Measurements from ENCODE around the gene DCAF6.

Gene DCAF6

DNA sequence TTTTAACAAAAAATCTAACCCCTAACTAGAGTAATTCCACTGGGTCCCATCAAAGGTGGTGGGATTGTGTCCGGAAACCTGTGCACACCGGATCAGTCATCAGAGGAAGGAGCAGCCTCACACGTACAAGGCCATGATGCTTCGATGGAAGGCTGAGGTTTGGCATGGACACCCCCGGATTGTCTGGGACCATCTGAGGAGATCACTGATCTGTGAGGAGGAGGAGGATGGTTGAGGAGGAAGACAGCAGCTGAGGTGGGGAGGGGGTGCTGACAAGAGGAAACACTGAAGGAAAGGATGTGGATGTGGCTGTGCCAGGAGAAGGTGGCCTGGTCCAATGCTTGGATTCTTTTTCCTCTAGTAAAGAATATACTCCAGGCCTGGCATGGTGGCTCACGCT, 159.0 kb downstream of the DCAF6 start:
- TF ChIP-seq POLR2AphosphoS5 (IDR thresholded peaks at IDR 0.05; ENCODE audit: low read depth, low read length) (no peak), TAF1 (IDR thresholded peaks at IDR 0.05; ENCODE audit: borderline replicate concordance, insufficient read depth, low read length) (no peak), SIN3A (IDR thresholded peaks at IDR 0.05; ENCODE audit: borderline replicate concordance, insufficient read depth, low read length) (no peak), FOXP2 (optimal IDR thresholded peaks at IDR 0.05; ENCODE audit: borderline replicate concordance, extremely low read depth, extremely low read length, insufficient read depth) (no peak)
- TF ChIP-seq, protein P1, sequence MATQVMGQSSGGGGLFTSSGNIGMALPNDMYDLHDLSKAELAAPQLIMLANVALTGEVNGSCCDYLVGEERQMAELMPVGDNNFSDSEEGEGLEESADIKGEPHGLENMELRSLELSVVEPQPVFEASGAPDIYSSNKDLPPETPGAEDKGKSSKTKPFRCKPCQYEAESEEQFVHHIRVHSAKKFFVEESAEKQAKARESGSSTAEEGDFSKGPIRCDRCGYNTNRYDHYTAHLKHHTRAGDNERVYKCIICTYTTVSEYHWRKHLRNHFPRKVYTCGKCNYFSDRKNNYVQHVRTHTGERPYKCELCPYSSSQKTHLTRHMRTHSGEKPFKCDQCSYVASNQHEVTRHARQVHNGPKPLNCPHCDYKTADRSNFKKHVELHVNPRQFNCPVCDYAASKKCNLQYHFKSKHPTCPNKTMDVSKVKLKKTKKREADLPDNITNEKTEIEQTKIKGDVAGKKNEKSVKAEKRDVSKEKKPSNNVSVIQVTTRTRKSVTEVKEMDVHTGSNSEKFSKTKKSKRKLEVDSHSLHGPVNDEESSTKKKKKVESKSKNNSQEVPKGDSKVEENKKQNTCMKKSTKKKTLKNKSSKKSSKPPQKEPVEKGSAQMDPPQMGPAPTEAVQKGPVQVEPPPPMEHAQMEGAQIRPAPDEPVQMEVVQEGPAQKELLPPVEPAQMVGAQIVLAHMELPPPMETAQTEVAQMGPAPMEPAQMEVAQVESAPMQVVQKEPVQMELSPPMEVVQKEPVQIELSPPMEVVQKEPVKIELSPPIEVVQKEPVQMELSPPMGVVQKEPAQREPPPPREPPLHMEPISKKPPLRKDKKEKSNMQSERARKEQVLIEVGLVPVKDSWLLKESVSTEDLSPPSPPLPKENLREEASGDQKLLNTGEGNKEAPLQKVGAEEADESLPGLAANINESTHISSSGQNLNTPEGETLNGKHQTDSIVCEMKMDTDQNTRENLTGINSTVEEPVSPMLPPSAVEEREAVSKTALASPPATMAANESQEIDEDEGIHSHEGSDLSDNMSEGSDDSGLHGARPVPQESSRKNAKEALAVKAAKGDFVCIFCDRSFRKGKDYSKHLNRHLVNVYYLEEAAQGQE (IDR thresholded peaks at IDR 0.05; ENCODE audit: insufficient read depth in 1 of 2, low read depth in 2 of 2, low read length in 2 of 2), result no peak

DNA sequence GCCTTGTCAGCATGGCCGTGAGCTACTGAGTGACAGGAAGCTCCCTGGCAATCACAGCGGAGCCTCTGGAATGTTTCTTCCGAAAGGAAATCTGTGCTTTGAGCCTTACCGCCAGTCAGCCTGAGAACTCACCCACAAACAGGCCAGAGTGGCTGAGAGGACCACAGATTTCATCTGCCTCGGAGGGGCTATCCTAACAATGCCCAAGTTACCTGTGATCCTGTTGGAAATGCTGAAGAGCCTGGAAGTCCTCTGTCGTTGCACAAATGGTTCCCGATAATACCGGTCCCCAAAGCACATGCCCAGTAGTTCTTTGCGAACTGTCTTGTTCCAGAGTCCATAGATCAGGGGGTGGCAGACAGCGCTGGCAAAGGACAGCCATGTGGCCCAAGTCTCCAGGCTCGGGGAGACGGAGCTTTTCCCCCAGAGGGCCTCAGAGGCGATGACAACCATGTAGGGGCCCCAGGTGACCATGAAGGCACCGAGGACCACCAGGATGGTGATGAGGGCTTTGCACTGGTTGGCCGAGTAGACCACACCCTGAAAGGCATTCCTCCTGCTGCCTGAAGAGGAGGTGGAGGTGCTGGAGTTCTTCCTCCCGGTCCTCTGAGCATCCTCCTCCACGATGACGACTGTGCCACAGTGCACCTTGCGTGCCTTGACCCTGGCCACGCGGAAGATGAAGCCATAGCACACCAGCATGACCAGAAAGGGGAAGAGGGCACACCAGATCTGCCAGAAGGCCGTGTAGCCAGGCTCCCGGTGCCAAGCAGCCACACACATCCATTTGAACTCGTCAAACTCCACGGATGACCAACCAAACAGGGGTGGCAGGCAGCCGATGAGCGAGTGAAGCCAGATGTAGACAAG, 160.0 kb downstream of the DCAF6 start:
- TF ChIP-seq SIN3A (IDR thresholded peaks at IDR 0.05; ENCODE audit: borderline replicate concordance, insufficient read depth, low read length) (no peak), FOXP2 (optimal IDR thresholded peaks at IDR 0.05; ENCODE audit: borderline replicate concordance, extremely low read depth, extremely low read length, insufficient read depth) (no peak), TAF1 (IDR thresholded peaks at IDR 0.05; ENCODE audit: borderline replicate concordance, insufficient read depth, low read length) (no peak), POLR2AphosphoS5 (IDR thresholded peaks at IDR 0.05; ENCODE audit: low read depth, low read length) (no peak)
- TF ChIP-seq, protein P1 (IDR thresholded peaks at IDR 0.05; ENCODE audit: insufficient read depth in 1 of 2, low read depth in 2 of 2, low read length in 2 of 2), result no peak

DNA sequence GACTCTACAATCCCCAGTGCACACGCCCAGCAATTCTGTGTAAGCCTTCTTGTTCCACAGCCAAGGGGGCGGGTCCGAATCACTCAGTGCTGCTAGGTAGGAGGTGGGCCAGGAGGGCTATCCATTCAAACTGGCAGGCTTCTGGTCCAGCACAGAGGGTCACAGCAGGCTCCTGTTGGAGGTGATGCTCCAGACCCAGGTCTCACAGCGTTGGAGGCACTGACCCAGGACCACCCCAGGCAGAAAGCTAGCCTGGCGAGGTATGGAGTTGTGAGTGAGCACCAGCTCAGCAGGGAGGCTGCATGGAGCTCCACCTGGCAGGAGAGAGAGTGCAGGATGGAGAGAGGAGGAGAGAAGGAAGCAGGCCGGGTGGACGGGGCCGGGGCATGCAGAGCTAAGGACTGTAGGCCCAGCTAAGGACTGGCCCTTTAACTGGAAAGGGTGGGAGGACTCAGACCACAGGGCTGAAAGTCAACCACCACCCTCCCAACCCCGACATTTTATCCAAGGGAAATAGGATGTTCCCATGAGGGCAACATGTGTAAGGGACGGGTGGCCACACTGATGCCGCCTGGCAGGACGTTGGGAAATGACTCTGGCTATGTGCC, 161.5 kb downstream of the DCAF6 start:
- TF ChIP-seq SIN3A (IDR thresholded peaks at IDR 0.05; ENCODE audit: borderline replicate concordance, insufficient read depth, low read length), result no peak
- no peak for TF ChIP-seq POLR2AphosphoS5 (IDR thresholded peaks at IDR 0.05; ENCODE audit: low read depth, low read length)
- no peak for TF ChIP-seq TAF1 (IDR thresholded peaks at IDR 0.05; ENCODE audit: borderline replicate concordance, insufficient read depth, low read length)
- TF ChIP-seq, protein P1 (IDR thresholded peaks at IDR 0.05; ENCODE audit: insufficient read depth in 1 of 2, low read depth in 2 of 2, low read length in 2 of 2), result no peak
- no peak for TF ChIP-seq FOXP2 (optimal IDR thresholded peaks at IDR 0.05; ENCODE audit: borderline replicate concordance, extremely low read depth, extremely low read length, insufficient read depth)

DNA sequence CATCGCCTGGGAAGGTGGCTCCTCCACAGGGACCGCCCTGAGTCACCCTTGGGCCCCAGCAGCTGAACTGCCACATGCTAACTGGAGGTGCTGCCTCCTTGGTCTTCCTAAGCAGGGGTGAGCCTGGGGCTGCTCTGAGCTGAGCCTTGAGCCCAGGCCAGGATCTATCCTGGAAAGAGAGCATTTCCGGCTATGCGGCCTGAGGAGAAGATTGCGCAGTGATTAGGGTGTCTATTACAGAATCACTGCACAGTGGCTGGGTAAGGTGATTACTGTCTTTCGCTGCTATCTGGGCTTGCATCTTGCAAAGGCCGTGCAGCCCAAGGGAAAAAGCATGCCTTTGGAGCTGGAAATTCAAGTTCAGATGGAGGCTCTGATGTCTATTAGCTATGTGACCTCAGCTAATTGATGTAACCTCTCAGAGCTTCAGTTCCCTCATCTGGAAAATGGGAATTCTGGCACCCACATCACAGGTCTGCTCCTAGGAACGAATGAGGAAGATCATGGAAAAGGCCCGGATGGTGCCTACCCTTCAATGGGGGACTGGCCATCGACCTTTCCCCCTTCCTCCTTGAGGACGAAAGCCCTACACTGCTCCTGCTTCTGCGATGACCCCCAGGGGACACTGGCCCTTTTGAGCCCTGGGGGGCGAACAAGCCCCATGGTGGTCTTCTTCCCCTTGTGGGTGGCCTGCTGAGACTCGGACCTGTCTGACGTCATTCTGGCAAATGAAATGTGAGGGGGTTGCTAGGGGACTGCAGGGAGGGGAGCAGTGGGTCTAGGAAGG, 162.2 kb downstream of the DCAF6 start:
- no peak for TF ChIP-seq FOXP2 (optimal IDR thresholded peaks at IDR 0.05; ENCODE audit: borderline replicate concordance, extremely low read depth, extremely low read length, insufficient read depth)
- TF ChIP-seq SIN3A (IDR thresholded peaks at IDR 0.05; ENCODE audit: borderline replicate concordance, insufficient read depth, low read length), result no peak
- TF ChIP-seq, protein P1 (IDR thresholded peaks at IDR 0.05; ENCODE audit: insufficient read depth in 1 of 2, low read depth in 2 of 2, low read length in 2 of 2), result no peak
- no peak for TF ChIP-seq POLR2AphosphoS5 (IDR thresholded peaks at IDR 0.05; ENCODE audit: low read depth, low read length)
- no peak for TF ChIP-seq TAF1 (IDR thresholded peaks at IDR 0.05; ENCODE audit: borderline replicate concordance, insufficient read depth, low read length)

All from PFSK-1 (cell line).